ENCODE data around the gene GNPTG. TPM values are rescaled to one million over a fixed set of nuclear protein-coding genes. Genes with fewer than 3 reads are reported as not detected.

The GNPTG gene
- total and polyA plus RNA-seq, 9 of the 15 experiments (the other 6 are each of a cell fraction or from before 2014, with no cell fraction given): 0.69 to 33.3 (median 13.6) TPM

GRCh38 chr16:1308977-1309885, 42.5 kb upstream of the GNPTG start, which contains the start of gene UBE2I (continued):
- TF ChIP-seq PREB (CRISPR knock-in tag; IDR thresholded peaks at IDR 0.05): no peak
- TF ChIP-seq OTX1 (CRISPR knock-in tag; IDR thresholded peaks at IDR 0.05): peak; percentile 64
- TF ChIP-seq TEAD2 (tag; IDR thresholded peaks at IDR 0.05): no peak
- TF ChIP-seq BCOR (IDR thresholded peaks at IDR 0.05): 0 out of 2 replicates have a peak, but pooled peaks have one; percentile 36
- TF ChIP-seq CXXC5 (CRISPR knock-in tag; IDR thresholded peaks at IDR 0.05): peak; percentile 96
- TF ChIP-seq ZNF431 (CRISPR knock-in tag; IDR thresholded peaks at IDR 0.05): no peak
- TF ChIP-seq MGA (IDR thresholded peaks at IDR 0.05): no peak; the same call in 1 of the 2 replicates
- no peak; the same call in 1 of the 2 replicates for TF ChIP-seq AFF4 (CRISPR knock-in tag; IDR thresholded peaks at IDR 0.05)
- TF ChIP-seq TARDBP (IDR thresholded peaks at IDR 0.05): peak; percentile 97
- peak; percentile 56; the same call in 1 of the 2 replicates for TF ChIP-seq GTF2A2 (tag; IDR thresholded peaks at IDR 0.05)
